Glutamatergic neuron (in vitro differentiated cells): ENCODE results near the gene COQ9. TPM values are rescaled to one million over a fixed set of nuclear protein-coding genes. Genes with fewer than 3 reads are reported as not detected.
A peak's percentile ranks its signal among the peaks of the same experiment; 100 is the strongest.

ENCODE experiments used
- DNase-seq: peaks from one replicate; pipeline ENCODE4 v3.0.0; 2022
- H3K27ac Mint-ChIP-seq: one replicate; pipeline ENCODE4 v1.8.0; 2020; ENCODE audit warnings: mild to moderate bottlenecking, mixed read lengths, inconsistent platforms; ENCODE audit not compliant: unreplicated experiment
- H3K27me3 Mint-ChIP-seq: one replicate; pipeline ENCODE4 v1.8.0; 2020; ENCODE audit warnings: mild to moderate bottlenecking, moderate library complexity, mixed read lengths, inconsistent platforms; ENCODE audit not compliant: unreplicated experiment
- H3K36me3 Mint-ChIP-seq: one replicate; pipeline ENCODE4 v1.8.0; 2020; ENCODE audit warnings: mild to moderate bottlenecking, mixed read lengths, inconsistent platforms; ENCODE audit not compliant: unreplicated experiment
- H3K4me1 Mint-ChIP-seq: one replicate; pipeline ENCODE4 v1.8.0; 2020; ENCODE audit warnings: mild to moderate bottlenecking, low read depth, mixed read lengths, inconsistent platforms; ENCODE audit not compliant: unreplicated experiment
- H3K4me3 Mint-ChIP-seq: one replicate; pipeline ENCODE4 v1.8.0; 2020; ENCODE audit warnings: mild to moderate bottlenecking, mixed read lengths, inconsistent platforms; ENCODE audit not compliant: unreplicated experiment
- H3K9me3 Mint-ChIP-seq: one replicate; pipeline ENCODE4 v1.8.0; 2020; ENCODE audit warnings: mild to moderate bottlenecking, moderate library complexity, mixed read lengths, inconsistent platforms; ENCODE audit not compliant: unreplicated experiment
- CTCF ChIP-seq: fragments of 200-600 bp; sonication (generic); IDR thresholded peaks from one replicate; pipeline ENCODE4 v1.5.0; 2021; ENCODE audit not compliant: partially characterized antibody, unreplicated experiment
- total RNA-seq: library from RNA; stranded (reverse); fragmentation: NEBNext Ultra II Directional; extraction: Animal tissue kit (Norgen Biotek cat#: 25700); gene quantifications from one replicate; pipeline ENCODE4 v1.2.1, GENCODE V29; 2021; ENCODE audit not compliant: unreplicated experiment

The COQ9 gene
- total RNA-seq, 1 donor from 2014 or later, result 45.1 TPM

- Mint-ChIP-seq H3K27me3 (peaks cover 3% of the 10 kb centered on the region), H3K27ac (no peak overlapping the region), H3K9me3 (peaks cover 2% of the 10 kb centered on the region), H3K4me1 (peaks cover 4% of the 10 kb centered on the region), H3K4me3 (peak overlapping the region; percentile 75), H3K36me3 (no peaks in the 10 kb centered on the region)
- TF ChIP-seq CTCF, result no peak
- no peak for DNase-seq
Measured at GRCh38 chr16:57471852-57472664, 24.8 kb downstream of the COQ9 start.

- DNase-seq, result no peak
- Mint-ChIP-seq H3K27ac (no peak overlapping the region), H3K9me3 (peaks cover 2% of the 10 kb centered on the region), H3K4me3 (no peak overlapping the region), H3K4me1 (peaks cover 6% of the 10 kb centered on the region), H3K27me3 (peaks cover 3% of the 10 kb centered on the region), H3K36me3 (no peaks in the 10 kb centered on the region)
- TF ChIP-seq CTCF, result no peak
Measured at GRCh38 chr16:57472665-57473060, 25.4 kb downstream of the COQ9 start.

GRCh38 chr16:57473176-57473840 lies 26.0 kb downstream of the COQ9 start:
- no peak for DNase-seq
- H3K36me3 Mint-ChIP-seq, result no peaks in the 10 kb centered on the region
- H3K4me1 Mint-ChIP-seq, result peaks cover 8% of the 10 kb centered on the region
- peaks cover 3% of the 10 kb centered on the region for H3K27me3 Mint-ChIP-seq
- no peak for TF ChIP-seq CTCF
- H3K27ac Mint-ChIP-seq, result no peak overlapping the region
- H3K4me3 Mint-ChIP-seq, result no peak overlapping the region
- H3K9me3 Mint-ChIP-seq, result peaks cover 2% of the 10 kb centered on the region

- H3K27me3 Mint-ChIP-seq, result peaks cover 6% of the 10 kb centered on the region
- H3K4me1 Mint-ChIP-seq, result peaks cover 12% of the 10 kb centered on the region
- H3K36me3 Mint-ChIP-seq, result no peaks in the 10 kb centered on the region
- peaks cover 2% of the 10 kb centered on the region for H3K9me3 Mint-ChIP-seq
- no peak overlapping the region for H3K4me3 Mint-ChIP-seq
- no peak overlapping the region for H3K27ac Mint-ChIP-seq
- DNase-seq, result no peak
- TF ChIP-seq CTCF, result no peak
Measured at GRCh38 chr16:57473906-57474305, 26.6 kb downstream of the COQ9 start.
